KMS-11 (cell line): ENCODE measurements around the gene PDE1C.

ENCODE experiments used
- H2AFZ ChIP-seq: fragments of 200-600 bp; sonication (generic); 2 replicates; pipeline ENCODE4 v1.6.1; 2016; ENCODE audit warnings: antibody characterized with exemption, mixed run types, low read depth
- H3K27ac ChIP-seq: fragments of 200-600 bp; sonication (generic); 2 replicates; pipeline ENCODE4 v1.6.1; 2016; ENCODE audit warnings: mild to moderate bottlenecking, mixed run types
- H3K27me3 ChIP-seq: fragments of 200-600 bp; sonication (generic); 2 replicates; pipeline ENCODE4 v1.6.1; 2017; ENCODE audit warnings: mild to moderate bottlenecking, low read depth, mixed run types, moderate library complexity; ENCODE audit not compliant: insufficient read depth
- H3K36me3 ChIP-seq: fragments of 200-600 bp; sonication (generic); 2 replicates; pipeline ENCODE4 v1.6.1; 2017; ENCODE audit warnings: mild to moderate bottlenecking, mixed run types; ENCODE audit not compliant: insufficient read depth
- H3K4me1 ChIP-seq: fragments of 200-600 bp; sonication (generic); 2 replicates; pipeline ENCODE4 v1.6.1; 2016; ENCODE audit warnings: mild to moderate bottlenecking, low read depth, mixed run types; ENCODE audit not compliant: poor library complexity, severe bottlenecking
- H3K4me2 ChIP-seq: fragments of 200-600 bp; sonication (generic); 2 replicates; pipeline ENCODE4 v1.7.0; 2016; ENCODE audit warnings: mild to moderate bottlenecking, mixed run types
- H3K4me3 ChIP-seq: fragments of 200-600 bp; sonication (generic); IDR thresholded peaks from 2 replicates; pipeline ENCODE4 v1.6.1; 2017; ENCODE audit warnings: low read depth, low read length, mixed read lengths; ENCODE audit not compliant: insufficient read depth
- H3K79me2 ChIP-seq: fragments of 200-600 bp; sonication (generic); 2 replicates; pipeline ENCODE4 v1.6.1; 2016; ENCODE audit warnings: low read depth, mixed run types; ENCODE audit not compliant: insufficient read depth
- H3K9ac ChIP-seq: fragments of 200-600 bp; sonication (generic); 2 replicates; pipeline ENCODE4 v1.6.1; 2016; ENCODE audit warnings: mild to moderate bottlenecking, mixed run types
- H4K20me1 ChIP-seq: fragments of 200-600 bp; sonication (generic); 2 replicates; pipeline ENCODE4 v1.6.1; 2016; ENCODE audit warnings: mild to moderate bottlenecking, mixed run types; ENCODE audit not compliant: insufficient read depth
- CTCF ChIP-seq: fragments of 200-600 bp; sonication (generic); conservative IDR thresholded peaks from 2 replicates; pipeline ENCODE4 v1.6.1; 2017; ENCODE audit warnings: low read depth, mild to moderate bottlenecking, antibody characterized with exemption, low read length, moderate library complexity, mixed read lengths

The PDE1C gene

GRCh38 chr7:31885171-31885570 is 185.0 kb downstream of the PDE1C start:
- Histone ChIP-seq H3K4me1 (no peaks in the 10 kb centered on the region), H3K4me3 (no peak overlapping the region), H3K27ac (no peak overlapping the region), H3K79me2 (no peaks in the 10 kb centered on the region), H3K36me3 (no peaks in the 10 kb centered on the region), H2AFZ (no peak overlapping the region), H3K27me3 (no peaks in the 10 kb centered on the region), H3K4me2 (no peak overlapping the region), H4K20me1 (no peaks in the 10 kb centered on the region), H3K9ac (no peak overlapping the region)
- TF ChIP-seq CTCF, result no peak

GRCh38 chr7:31883761-31884164 is 186.4 kb downstream of the PDE1C start:
- no peaks in the 10 kb centered on the region for H3K36me3 ChIP-seq

GRCh38 chr7:31882187-31882586 is 188.0 kb downstream of the PDE1C start:
- Histone ChIP-seq H3K27ac (no peak overlapping the region), H3K9ac (no peak overlapping the region)
- TF ChIP-seq CTCF, result no peak

More at GRCh38 chr7:31883761-31884164, 186.4 kb downstream of the PDE1C start:
- Histone ChIP-seq H3K79me2 (no peaks in the 10 kb centered on the region), H3K27me3 (no peaks in the 10 kb centered on the region), H3K27ac (no peak overlapping the region), H4K20me1 (no peaks in the 10 kb centered on the region), H3K4me2 (no peak overlapping the region), H3K4me3 (no peak overlapping the region), H3K4me1 (no peaks in the 10 kb centered on the region), H3K9ac (no peak overlapping the region), H2AFZ (no peak overlapping the region)
- no peak for TF ChIP-seq CTCF

GRCh38 chr7:31878875-31879274 is 191.3 kb downstream of the PDE1C start:
- no peaks in the 10 kb centered on the region for H3K27me3 ChIP-seq
- H3K79me2 ChIP-seq, result no peaks in the 10 kb centered on the region
- no peaks in the 10 kb centered on the region for H4K20me1 ChIP-seq
- no peak for TF ChIP-seq CTCF
- no peak overlapping the region for H3K9ac ChIP-seq
- H3K27ac ChIP-seq, result no peak overlapping the region
- peaks cover 2% of the 10 kb centered on the region for H3K4me1 ChIP-seq
- H3K4me3 ChIP-seq, result no peak overlapping the region
- H2AFZ ChIP-seq, result no peak overlapping the region
- no peak overlapping the region for H3K4me2 ChIP-seq
- no peaks in the 10 kb centered on the region for H3K36me3 ChIP-seq

More at GRCh38 chr7:31882187-31882586, 188.0 kb downstream of the PDE1C start:
- Histone ChIP-seq H3K79me2 (no peaks in the 10 kb centered on the region), H4K20me1 (no peaks in the 10 kb centered on the region), H2AFZ (no peak overlapping the region), H3K4me1 (no peaks in the 10 kb centered on the region), H3K4me3 (no peak overlapping the region), H3K36me3 (no peaks in the 10 kb centered on the region), H3K27me3 (no peaks in the 10 kb centered on the region), H3K4me2 (no peak overlapping the region)
